Fibroblast of skin of abdomen (primary cell): ENCODE results near the gene DDX52. TPM values are rescaled to one million over a fixed set of nuclear protein-coding genes. Genes with fewer than 3 reads are reported as not detected.
"Not testable (repeated sequence)": the region's sequence is repeated elsewhere in the genome, so short reads cannot be mapped to it uniquely, and the experiment has no call there.

Source experiments
- DNase-seq: peaks from one replicate; pipeline ENCODE4 v3.0.0-alpha.2; 2013
- polyA plus RNA-seq, 2 experiments: library from polyadenylated mRNA; unstranded; fragments of 120-200 nt; gene quantifications; one replicate each; pipeline ENCODE4 v1.2.1, GENCODE V29; 2013; ENCODE audit not compliant: insufficient read length in 2 of 2

Gene DDX52
- polyA plus RNA-seq (2013, experiment 1 of 2; ENCODE audit: insufficient read length), result 21.2 TPM
- polyA plus RNA-seq (2013, experiment 2 of 2; ENCODE audit: insufficient read length), result 20.4 TPM

- peak; percentile 89 for DNase-seq
These were observed at the start of gene DDX52 for GRCh38 chr17:37643118-37643766. Gene DDX52 (minus strand): TSS chr17:37643446. CDS start chr17:37643420, 26 bp downstream.

GRCh38 chr17:37691807-37692206 lies 48.6 kb upstream of the DDX52 start:
- DNase-seq, result no peak

GRCh38 chr17:37689317-37689716 lies 46.1 kb upstream of the DDX52 start:
- no peak for DNase-seq

DNA sequence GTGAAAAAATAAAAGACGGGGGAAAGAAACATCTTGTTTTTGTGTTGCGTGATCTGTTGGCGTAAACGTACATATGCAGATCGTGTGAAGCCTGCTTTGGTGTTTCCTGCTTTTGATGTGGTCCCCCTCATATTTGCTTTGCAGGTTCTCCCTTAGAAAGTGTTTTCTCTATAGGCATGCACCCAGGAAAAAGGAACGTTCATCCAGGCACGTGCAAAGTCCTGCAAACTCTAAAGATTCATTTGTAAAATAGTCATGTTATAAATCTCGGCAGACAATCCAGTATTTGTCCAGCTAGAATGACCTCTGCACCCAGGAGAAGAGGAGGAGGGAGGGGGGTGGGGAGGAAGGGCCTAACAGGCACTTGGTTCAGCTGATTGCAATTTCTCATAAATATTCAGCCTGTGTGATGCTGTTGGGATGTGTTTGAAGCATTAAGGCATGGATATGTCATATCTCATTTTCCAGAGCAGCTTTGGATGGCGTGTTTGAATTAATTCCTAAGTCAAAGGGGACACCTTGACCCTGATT lies 40.3 kb upstream of the DDX52 start:
- DNase-seq, result no peak

- DNase-seq, result no peak
These were observed 38.8 kb upstream of the DDX52 start for GRCh38 chr17:37682007-37682406.

GRCh38 chr17:37679995-37680394 lies 36.7 kb upstream of the DDX52 start:
- DNase-seq, result not testable (repeated sequence)

DNA sequence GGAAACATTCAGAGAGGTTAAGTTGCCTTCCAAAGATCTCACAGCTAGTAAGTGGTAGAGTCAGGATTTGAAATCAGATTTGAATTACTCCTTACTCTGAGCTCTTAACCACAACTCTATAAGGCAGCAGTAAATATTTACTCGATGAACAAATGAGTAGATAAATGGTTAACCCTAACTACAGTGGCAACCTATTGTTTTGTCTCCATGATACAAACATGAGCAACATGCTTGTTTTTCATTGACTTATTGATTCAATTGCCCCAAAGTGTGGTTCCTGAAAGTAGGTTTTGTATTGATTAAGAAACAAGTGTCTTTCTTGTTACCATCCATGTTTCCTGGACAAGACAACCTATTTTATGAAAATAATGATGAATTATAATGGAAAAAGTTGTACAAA lies 34.8 kb upstream of the DDX52 start:
- DNase-seq, result no peak

DNA sequence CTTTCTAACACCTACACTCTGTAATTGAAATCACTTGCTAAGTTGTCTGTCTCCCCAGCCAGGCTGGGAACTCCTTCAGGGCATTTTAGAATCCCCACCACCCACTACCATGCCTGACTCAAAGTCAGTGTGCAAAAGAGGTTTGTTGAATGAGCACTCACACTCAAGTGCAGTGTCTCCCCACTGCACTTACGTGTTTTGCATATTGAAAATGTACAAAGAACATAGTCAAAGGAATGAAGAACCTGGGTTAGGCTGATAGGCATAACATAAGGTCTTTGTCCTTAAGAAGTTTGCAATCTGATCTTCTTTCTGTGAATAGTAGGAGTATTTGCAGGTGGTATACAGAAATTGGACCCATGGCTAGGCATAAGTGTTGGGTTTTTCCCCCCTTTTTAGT lies 33.8 kb upstream of the DDX52 start:
- no peak for DNase-seq

- no peak for DNase-seq
These were observed 33.1 kb upstream of the DDX52 start for GRCh38 chr17:37676115-37676925.

DNA sequence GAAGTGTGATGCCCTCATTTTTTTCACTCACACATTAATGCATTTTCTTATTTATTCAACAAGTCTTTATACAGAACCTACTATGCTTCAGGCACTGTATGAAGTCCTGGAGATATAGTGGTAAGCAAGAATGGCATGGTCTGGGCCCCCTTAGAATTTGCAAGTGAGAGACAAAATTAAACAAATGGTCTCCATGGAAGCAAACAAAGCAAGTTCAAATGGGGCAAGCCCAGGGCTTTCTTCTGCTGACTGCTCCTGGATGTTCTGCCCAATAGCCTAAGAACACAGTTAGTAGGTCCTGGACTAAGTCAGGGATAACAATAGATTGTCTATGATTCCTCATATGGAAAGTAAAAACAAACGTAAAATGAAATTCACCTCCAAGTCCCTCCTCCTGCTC lies 31.3 kb upstream of the DDX52 start:
- DNase-seq, result no peak

DNA sequence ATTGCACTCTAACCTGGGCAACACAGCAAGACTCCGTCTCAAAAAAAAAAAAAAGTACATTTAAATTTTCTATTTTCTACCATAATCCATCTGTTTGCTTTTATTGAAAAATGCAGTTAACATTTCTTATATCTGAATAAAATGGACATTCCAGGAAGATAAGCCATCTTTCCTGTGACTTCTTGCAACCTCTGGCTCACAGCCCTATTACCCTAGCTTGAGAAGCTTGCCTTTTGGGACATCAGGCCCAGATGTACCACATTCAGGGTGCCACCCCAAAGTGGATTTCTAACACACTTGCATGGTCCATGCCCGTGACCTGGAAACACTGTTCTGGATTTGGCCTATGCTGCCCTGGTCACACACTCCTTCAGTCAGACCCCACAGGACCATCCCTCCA lies 30.1 kb upstream of the DDX52 start:
- no peak for DNase-seq

DNA sequence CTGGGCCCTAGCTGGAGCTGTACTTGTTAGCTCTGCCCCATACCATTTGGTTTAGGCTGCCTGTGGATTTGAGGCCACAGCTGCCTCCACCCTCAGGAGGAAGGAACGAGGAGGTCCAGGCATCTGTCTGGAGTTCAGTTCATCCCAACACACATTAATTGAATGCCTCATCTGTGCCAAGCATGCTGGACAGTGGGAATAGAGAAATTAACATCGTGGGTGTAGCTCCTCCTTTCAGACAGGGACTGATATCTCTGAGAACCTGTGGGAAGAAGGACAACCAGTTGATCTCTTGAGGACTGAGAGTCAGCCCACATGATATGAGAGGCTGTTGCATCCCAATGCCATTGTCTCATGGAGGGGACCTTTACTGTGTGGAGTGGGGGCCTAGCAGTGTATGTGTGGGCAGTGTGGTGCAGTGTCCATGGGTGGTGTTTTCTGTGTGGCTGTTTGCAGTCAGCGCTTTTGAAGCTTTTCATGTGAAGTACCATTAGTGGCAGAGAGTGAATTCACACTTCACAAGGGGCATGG lies 29.4 kb upstream of the DDX52 start:
- peak; percentile 17 for DNase-seq

GRCh38 chr17:37671824-37672547 lies 28.7 kb upstream of the DDX52 start:
- DNase-seq, result peak; percentile 94

GRCh38 chr17:37671028-37671823 lies 28.0 kb upstream of the DDX52 start:
- no peak for DNase-seq

- no peak for DNase-seq
These were observed 23.8 kb upstream of the DDX52 start for GRCh38 chr17:37667039-37667438.

DNA sequence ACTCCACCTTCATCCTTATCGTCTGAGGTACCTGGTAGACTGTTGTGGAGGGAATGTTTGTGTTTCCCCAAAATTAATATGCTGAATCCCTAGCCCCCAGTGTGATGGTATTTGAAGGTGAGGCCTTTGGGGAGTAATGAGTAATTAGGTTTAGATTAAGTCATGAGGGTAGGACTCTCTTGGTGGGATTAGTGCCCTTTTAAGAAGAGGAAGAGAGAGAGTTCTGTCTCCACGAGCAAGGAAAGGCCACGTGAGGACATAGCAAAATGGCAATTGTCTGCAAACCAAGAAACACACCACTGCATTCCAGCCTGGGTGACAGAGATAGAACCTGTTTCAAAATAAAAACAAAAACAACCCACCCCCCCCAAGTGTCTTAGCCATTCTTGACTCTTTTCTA lies 21.0 kb upstream of the DDX52 start:
- DNase-seq, result no peak

- DNase-seq, result no peak
These were observed 19.1 kb upstream of the DDX52 start for GRCh38 chr17:37662353-37662752.

- no peak for DNase-seq
These were observed 18.3 kb upstream of the DDX52 start for GRCh38 chr17:37661400-37662014.

DNA sequence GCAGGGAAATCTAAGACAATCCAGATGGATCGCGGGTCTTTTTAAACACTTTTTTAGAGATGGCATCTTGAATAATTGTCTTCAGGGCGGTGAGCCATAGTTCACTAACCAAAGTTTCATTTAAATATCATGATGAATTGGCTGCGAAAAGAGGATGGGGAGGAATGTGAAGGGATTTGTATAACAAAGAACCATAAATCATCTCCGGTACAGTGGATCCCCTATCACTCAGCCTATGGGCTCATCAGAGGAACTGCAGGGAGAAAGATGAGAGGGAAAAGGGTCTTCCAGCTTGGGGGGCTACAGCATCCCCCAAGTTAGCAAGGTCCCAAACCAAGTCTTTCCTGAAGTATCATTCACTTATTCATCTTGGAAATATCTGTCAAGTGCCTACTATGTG lies 16.7 kb upstream of the DDX52 start:
- DNase-seq, result no peak

GRCh38 chr17:37657202-37657601 lies 14.0 kb upstream of the DDX52 start:
- no peak for DNase-seq

- no peak for DNase-seq
These were observed 8.6 kb upstream of the DDX52 start for GRCh38 chr17:37651849-37652248.
